CD4-positive, alpha-beta T cell treated with Interleukin-10 for 1 hour (primary cell): Measurements from ENCODE around the gene CCDC83.
"Not testable (repeated sequence)": the region's sequence is repeated elsewhere in the genome, so short reads cannot be mapped to it uniquely, and the experiment has no call there.

Source experiments
- DNase-seq: peaks from one replicate; pipeline ENCODE4 v3.0.0-alpha.2; 2020

CCDC83 gene

DNA sequence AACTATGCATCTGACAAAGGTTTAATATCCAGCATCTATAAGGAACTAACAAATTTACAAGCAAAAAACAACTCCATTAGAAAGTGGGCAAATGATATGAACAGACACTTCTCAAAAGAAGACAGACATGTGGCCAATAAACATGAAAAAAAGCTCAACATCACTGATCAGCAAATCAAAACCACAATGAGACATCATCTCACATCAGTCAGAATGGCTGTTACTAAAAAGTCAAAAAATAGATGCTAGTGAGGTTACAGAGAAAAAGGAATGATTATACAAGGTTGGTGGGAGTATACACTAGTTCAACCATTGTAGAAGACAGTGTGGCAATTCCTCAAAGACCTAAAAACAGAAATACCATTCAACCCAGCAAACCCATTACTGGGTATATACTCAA is 14.3 kb upstream of the CCDC83 start:
- DNase-seq: not testable (repeated sequence)

DNA sequence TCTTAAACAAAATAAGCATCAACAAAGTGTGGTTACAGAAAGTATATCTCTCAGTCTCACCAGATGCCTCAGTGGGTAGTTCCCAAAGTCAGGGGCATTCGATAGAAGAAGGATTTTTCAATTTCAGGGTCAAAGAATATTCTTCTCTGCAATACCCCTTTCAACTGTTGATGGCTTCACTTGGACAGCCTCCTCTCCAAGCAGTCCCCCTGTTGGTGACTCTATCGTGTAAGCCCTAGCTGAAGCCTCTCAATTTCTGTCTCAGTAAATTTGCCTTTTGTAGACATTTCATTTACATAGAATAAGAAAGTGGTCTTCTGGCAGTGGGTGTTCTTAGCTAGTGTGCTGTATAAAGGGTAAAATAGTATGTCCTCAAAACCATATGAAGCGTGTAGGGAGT is 11.3 kb upstream of the CCDC83 start:
- DNase-seq: no peak

DNA sequence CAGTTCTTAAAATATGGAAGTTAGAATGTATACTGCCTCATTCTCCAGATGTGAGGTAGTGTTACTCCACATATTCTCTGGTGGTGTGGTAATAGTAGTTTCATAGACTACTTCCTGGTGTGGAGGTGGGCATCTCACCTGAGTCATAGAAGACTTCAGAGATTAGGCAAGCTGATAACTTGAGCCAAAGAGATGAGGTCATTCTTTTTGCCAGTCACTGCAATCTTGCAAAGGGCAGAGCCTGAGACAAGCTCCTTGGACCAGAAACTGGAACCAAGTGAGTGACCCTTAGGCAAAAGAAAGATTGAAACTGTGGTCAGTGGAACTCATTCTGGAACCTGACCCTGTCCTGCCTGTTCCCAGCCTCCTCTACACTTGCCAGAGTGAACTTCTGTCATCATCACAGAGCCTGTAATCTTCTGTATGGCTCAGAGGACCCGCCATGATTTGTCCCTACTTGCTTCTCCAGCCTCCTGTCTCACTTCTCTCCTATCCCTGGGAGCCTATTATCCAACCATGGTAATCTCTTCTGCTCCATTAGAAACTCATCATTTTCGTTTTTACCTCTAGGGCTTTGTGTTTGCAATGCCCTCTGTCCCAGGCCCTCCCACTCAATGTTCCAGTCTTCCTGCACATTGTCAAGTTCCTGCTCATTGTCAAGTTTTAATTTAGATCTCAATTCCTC is 10.6 kb upstream of the CCDC83 start:
- no peak for DNase-seq

DNA sequence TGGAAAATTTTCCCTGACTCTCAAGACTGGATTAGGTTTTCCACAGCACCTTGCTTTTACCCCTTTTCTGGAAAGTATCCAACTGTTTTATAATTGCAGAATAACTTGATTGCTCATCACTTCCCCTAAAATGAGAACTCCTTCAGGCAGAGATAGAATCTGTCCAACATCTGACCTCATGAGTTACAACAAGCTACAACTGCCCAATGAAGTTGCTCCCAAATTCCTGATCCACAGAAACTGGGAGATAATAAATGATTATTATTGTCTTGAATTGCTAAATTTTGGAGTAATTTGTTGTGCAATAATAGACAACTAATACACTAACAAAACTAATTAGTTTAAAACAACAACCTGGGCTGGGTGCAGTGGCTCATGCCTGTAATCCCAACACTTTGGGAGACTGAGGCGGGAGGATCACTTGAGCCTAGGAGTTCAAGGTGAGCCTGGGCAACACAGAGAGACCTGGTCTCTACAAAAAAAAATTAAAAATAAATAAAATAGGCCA is 10.0 kb upstream of the CCDC83 start:
- DNase-seq: no peak

DNA sequence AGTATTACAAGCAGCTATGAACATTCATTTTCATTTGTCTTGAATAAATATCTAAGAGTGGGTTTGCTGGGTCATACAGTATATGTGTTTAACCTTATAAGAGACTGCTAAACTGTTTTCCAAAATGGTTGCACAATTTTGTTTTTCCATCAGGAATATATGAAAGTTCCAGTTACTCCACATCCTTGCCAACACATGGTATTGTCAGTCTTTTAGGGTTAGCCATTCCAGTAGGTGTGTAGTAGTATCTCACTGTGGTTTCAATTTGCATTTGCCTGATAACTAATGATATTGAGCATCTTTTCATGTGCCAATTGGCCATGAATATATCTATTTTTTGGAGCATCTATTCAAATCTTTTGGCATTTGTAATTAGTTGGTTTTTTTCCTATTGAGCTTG is 7.7 kb upstream of the CCDC83 start:
- no peak for DNase-seq

DNA sequence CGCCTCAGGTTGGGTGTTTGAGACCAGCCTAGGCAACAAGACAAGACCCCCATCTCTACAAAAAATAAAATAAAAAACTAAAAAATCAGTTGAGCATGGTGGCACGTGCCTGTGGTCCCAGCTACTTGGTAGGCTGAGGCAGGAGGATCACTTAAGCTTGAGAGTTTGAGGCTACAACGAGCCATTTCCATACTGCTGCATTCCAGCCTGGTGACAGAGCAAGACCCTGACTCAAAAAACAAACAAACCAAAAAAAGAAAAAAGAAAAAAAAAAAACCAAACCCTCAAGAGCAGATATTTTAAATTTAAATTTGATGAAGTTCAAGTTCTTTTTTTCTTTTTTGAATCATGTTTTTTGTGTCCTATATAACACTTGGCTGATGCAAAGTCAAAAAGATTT is 7.2 kb upstream of the CCDC83 start:
- DNase-seq: no peak

DNA sequence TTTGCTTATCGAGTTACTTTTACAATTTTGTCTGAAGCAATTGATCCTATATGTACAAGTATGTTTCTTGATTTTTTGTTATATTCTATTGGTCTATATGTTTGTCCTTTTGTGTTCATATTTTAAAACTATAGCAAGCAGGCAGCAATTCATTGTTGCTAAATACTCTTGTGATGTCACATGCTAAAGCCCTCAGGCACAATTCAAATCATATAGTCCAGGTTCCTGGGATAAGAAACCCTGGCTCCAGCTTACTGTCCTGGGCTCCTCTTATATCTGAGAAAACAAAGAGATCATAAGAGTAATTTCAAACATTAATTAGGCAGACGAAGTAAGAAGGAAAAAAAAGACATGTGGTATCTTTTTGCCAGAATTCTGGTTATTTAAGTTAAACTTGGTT is 6.6 kb upstream of the CCDC83 start:
- DNase-seq: no peak

DNA sequence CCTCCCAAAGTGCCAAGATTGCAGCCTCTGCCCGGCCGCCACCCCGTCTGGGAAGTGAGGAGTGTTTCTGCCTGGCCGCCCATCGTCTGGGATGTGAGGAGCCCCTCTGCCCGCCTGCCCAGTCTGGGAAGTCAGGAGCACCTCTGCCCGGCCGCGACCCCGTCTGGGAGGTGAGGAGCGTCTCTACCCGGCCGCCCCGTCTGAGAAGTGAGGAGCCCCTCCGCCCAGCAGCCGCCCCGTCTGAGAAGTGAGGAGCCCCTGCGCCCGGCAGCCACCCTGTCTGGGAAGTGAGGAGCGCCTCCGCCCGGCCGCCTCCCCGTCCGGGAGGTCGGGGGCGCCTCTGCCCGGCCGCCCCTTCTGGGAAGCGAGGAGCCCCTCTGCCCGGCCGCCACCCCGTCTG is 2.4 kb upstream of the CCDC83 start:
- DNase-seq: not testable (repeated sequence)

DNA sequence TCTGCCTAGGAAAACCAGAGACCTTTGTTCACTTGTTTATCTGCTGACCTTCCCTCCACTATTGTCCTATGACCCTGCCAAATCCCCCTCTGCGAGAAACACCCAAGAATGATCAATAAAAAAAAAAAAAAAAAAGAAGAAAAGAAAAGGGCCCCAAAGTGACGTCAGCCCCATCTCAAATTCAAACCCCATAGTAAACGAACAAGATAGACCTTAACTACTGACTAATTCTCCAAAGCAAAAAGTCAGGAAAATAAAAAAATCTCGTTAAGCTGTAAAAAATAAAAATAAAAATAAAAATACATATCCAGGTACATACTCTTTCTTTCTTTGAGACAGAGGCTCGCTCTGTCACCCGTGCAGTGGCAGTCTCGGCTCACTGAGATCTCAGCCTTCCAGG is 1.6 kb upstream of the CCDC83 start:
- DNase-seq: not testable (repeated sequence)

DNA sequence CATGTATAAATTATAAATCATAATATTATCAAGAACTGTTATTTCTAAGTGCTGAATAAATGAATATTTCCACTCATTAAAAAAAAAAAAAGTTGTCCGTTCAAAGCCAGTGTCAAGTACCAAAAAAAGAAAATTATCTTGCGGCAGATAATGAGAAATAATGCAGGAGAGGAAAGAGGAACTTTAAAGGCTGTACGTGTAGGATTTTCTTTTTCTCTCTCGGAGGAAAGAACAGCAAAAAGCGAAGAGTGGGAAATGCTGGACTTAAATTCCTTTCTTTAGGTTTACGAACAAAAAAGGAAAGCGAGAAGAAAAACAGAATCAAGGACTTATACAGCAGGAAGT is 999 bp upstream of the CCDC83 start:
- no peak for DNase-seq

DNA sequence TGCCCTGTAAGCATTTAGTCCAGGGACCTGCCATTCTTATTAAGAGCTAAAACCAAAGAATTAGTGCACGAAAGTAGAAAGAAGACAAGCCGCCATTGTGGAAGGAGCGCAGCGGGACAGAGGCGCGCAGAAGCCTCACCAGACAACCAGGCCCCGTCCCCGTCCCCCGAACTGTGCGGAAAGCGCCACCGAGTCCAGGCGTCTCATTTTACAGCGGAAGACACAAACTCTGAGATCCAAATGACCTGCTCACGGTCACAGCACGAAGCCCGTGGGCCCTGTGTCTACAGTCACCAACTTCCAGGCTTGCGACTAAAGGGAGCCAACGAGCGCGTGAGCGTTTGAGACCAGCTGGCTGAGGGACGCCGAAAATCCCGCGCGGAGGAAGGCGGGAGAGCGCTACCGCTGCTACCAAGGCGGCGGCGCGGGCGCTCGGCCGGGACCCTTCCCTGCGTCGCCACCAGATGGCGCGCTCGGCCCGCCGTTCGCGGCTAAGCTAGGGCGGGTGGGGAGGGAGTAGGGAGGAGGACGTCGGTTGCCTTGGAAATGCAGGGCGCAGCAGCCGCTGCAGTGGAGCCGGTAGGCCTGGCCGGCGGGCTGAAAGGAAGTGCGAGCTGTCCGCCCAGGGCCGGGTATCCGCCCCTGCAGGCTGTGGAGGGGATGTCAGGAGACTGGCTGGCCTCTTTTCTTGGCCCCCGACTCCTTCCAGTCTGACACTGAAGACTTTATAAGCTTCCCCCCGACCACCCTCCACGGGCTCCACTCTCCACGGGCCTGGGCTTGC is 434 bp upstream of the CCDC83 start:
- peak; percentile 95 for DNase-seq

DNA sequence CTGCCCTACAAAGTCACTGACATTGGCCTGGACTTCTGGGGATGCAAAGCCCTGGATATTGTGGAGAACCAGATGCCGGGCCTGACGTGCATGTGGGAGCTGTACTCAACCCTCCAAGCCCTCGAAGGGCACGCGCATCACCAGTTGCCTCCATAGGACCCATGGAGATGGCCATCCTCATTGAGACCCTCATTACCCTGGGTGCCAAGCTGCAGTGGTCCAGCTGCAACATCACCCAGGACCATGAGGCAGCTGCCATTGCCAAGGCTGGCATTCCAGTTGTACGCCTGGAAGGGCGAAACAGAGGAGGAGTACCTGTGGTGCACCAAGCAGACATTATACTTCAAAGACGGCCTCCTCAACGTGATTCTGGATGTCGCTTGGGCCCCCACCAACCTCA is 1.9 kb downstream of the CCDC83 start:
- no peak for DNase-seq

DNA sequence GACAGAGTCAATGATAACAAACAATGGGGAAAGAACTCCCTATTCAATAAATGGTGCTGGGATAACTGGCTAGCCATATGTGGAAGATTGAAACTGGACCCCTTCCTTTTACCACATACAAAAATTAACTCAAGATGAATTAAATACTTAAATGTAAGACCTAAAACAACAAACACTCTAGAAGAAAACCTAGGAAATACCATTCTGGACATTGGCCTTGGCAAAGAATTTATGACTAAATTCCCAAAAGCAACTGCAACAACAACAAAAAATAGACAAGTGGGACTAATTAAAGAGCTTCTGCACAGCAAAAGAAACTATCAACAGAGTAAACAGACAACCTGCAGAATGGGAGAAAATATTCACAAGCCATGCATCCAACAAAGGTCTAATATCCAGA is 4.4 kb downstream of the CCDC83 start:
- DNase-seq: not testable (repeated sequence)

DNA sequence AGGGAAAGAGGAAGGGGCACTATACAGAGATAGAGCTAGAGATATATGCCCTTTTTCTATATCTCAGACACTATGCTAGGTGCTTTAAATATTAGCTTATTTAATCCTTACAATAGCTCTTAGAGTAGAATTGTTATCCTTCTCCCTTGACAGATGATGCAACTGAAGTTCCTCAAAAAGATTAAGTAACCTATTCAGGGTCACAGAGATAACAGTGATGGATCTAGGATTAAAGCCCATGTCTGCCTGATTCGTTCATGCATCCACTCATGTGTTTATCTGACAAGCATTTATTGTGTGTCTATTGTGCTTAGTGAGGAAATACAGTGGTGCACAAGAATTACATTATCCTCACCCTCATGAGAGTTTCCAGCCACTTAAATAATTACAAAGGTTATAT is 8.7 kb downstream of the CCDC83 start:
- DNase-seq: no peak

DNA sequence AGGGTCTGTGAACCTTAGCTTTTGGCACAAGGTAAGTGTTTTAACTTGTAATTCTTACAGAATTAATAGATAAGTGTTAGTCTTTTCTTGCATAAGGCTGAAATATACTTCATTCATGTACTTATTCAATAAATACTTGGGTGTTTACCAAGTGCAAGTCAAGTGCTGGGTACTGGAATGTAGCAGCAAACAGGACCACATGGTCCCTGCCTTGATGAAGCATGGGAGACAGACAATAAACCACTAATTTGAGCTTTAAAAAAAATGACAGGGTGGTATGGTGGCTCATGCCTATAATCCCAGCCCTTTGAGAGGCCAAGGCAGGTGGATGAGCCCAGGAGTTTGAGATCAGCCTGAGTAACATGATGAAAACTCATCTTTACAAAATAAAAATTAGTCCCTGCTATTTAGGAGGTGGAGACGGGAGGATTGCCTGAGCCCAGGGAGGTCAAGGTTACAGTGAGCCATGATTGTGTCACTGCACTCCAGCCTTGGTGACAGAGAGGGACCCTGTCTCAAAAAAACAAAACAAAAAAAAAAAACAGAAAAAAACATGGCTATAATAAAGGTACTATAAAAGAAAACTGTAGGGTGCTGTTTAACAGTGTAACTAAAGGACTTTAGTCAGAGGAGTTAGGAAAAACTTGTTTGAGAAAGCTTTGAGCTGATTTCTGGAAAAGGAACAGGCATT is 11.1 kb downstream of the CCDC83 start:
- DNase-seq: no peak

DNA sequence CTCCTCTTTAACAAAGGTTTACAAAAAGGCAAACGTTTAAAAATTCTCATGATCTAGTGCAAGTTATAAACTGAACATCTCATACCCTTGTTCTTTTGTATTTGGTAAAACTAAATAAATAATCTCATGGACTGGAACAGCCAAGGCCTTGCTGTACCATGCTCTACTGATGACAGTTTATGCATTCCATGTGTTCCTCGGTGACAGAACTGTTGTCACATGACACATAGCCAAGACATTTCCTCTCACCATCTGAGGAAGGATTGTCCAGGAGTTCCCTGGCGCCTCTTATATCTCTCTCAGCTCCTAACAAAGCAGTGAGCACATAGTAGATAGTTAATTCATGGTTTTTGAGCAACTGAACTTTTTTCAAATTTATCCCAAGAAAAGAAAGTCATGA is 12.6 kb downstream of the CCDC83 start:
- DNase-seq: no peak

DNA sequence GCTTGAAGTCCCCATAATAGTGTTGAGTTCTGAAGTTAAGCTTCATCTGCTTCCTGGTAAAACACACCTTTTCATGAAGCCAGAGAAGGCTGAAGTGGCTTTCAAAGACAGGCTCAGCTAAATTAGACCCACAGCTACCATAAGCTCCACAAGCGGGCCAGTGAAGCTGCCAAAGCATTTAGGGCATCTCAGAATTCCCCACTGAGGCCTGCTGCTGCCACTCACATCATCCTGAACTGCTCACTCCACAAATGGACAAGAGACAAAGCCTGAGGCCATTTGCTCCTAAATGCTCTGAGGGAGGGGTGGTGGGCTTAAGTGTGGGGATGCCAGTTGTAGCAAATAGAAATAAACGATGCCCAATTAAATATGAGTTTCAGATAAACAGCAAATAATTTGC is 14.6 kb downstream of the CCDC83 start:
- no peak for DNase-seq

DNA sequence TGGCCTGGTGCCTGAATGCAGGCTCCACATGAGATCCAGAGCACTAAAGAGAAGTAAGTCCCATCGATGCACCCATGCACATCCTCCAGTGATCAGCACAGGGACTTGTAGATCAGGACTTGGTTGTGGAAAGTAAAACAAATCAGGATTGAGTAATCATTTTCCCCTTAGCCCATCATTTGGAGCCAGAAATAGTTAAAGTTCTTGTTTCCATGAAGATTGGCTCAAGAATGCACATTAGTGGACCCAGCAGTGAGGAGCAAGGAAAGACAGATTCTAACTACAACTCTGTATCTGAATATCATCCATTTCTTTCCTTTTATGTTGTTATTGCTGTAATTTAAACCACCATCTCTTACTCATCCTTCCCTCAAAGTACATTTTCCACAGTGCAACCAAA is 19.1 kb downstream of the CCDC83 start:
- no peak for DNase-seq

DNA sequence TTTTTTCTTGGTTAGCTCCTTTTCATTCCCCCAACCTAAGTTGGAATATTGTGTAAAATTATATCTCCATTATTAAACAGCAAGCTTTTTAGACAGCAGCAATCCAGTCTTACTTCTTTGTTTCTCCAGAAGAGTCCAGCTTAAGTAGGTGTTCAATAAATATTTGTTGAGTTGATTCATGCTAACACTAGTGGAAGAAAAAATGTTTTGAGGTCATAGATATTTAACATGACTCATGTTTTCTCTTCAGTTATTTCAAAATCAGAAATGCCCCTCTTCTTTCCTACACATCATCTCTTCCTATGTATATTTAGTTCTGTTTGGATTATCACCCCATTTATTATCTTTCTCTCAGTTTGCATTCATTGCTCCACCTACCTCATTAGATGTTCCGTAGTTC is 20.3 kb downstream of the CCDC83 start:
- no peak for DNase-seq

DNA sequence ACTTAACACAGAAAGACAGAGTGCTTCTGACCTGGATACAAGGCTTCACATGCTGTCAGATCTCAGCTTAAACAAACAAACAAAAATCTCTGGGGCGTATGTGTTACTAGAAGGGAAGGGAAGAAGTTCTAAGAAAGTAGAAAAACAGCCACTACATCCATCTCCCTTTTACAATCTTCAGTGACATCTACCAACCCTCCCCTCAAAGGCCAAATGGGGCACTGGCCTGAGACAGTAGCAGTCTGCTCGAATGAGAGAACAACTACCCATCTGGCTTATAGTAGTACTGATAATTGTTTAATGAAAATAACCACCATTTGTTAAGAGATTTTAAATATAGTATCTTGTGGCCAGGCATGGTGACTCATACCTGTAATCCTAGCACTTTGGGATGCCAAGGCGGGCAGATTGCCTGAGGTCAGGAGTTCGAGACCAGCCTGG is 29.4 kb downstream of the CCDC83 start:
- no peak for DNase-seq

DNA sequence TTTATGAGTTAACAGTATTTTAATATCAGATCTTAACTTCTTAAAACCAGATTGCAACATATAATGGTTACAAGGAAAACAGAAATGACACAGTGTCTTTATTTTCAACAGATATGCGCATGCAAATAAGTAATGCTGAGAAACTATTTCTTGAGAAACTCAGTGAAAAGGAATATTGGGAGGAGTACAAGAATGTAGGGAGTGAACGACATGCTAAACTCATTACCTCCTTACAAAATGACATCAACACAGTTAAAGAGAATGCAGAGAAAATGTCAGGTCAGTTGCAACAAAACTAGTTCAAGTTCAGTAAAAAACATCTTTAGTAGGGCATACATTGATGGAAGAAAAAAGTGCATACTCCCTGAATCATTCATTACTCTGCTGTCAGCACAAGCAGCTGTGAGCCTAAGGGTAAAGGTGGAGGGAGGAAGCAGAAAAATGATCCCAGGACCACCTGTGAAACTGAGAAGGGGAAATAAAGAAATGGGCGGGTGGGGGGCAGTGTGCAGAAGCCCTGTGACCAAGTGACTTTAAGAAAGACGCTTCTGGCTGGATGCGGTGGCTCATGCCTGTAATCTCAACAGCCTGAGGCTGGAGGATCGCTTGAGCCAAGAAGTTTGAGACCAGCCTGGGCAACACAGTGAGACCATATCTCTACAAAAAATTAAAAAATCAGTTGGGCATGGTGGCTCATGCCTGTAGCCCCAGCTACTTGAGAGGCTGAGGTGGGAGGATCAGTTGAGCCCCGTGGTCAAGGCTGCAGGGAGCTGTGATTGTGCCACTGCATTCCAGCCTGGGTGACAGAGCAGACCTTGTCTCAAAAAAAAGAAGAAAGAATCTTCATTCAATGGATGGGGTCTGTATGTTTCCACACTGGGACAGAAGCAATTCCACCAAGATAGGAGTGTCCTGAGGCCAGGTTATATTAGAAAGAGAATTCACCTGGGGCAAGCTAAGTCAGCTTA is 31.2 kb downstream of the CCDC83 start:
- no peak for DNase-seq

DNA sequence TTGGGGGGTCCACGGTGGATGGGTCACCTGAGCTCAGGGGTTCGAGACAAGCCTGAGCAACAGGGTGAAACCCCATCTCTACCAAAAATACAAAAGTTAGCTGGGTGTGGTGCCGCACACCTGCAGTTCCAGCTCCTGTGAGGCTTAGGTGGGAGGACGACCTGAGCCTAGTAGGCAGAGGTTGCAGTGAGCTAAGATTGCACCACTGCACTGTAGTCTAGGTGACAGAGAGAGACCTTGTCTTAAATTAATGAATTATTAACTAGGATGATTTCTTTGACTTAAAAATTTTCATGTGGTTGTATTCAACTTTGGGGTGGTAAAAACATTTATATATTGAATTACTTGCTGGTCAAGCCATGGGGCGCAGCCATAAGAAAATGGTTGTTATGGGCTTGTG is 33.9 kb downstream of the CCDC83 start:
- DNase-seq: no peak
